HCT116 (cell line): ENCODE results near the gene TOM1L1. TPM values are rescaled to one million over a fixed set of nuclear protein-coding genes. Genes with fewer than 3 reads are reported as not detected.

Source experiments
- ATAC-seq: fragments of 200-7000 bp; cut with Tn5 transposase; 2 replicates; pipeline ENCODE4 v1.9.1; 2020; ENCODE audit warnings: mild to moderate bottlenecking, moderate library complexity
- BruUV-seq: library from RNA; stranded (reverse); fragments of 400-500 nt; replicated peaks from 2 replicates; lab custom pipeline; 2021; lab: Mats Ljungman, UMichigan
- CTCF ChIA-PET: fragments of 300-600 bp; sonication (Branson Sonifier 250); formaldehyde crosslinking; loops from one replicate; lab custom pipeline; 2021; ENCODE audit warnings: antibody characterized with exemption; lab: Charles Lee
- POLR2A ChIA-PET: fragments of 300-600, 350-600 bp; sonication (Branson Sonifier 250); formaldehyde crosslinking; loops from one replicate; lab custom pipeline; 2021; ENCODE audit warnings: antibody characterized with exemption; lab: Charles Lee
- RAD21 ChIA-PET, 2 experiments: fragments of 300-600 bp; sonication (Branson Sonifier 250); formaldehyde crosslinking; loops; one replicate each; lab custom pipeline; 2023; ENCODE audit warnings: low total read pairs in 2 of 2; ENCODE audit not compliant: uncharacterized antibody in 2 of 2, unreplicated experiment in 2 of 2, low non-redundant PET in 1 of 2; lab: Charles Lee
- DNase-seq: peaks from one replicate; pipeline ENCODE4 v3.0.0-alpha.2; 2010; ENCODE audit warnings: low read depth, low spot score
- H2AFZ ChIP-seq: fragments of 200-600 bp; shearing (Covaris generic), sonication (generic); 2 replicates; pipeline ENCODE4 v1.6.1; 2017; ENCODE audit warnings: low read depth, mixed run types, mixed read lengths, antibody characterized with exemption, low read length; ENCODE audit not compliant: poor library complexity, severe bottlenecking
- H3K27ac ChIP-seq: 2 replicates; pipeline ENCODE4 v1.5.1; 2012; ENCODE audit warnings: low read depth, low read length
- H3K27me3 ChIP-seq: fragments of 200-600 bp; sonication (generic); 2 replicates; pipeline ENCODE4 v1.6.1; 2016; ENCODE audit warnings: mixed run types, low read length, mixed read lengths; ENCODE audit not compliant: insufficient read depth
- H3K36me3 ChIP-seq, 2 experiments: fragments of 200-500 bp in 1 of 2; fragments of 200-600 bp in 1 of 2; sonication (Bioruptor generic) in 1 of 2; sonication (generic) in 1 of 2; 2 replicates each; pipeline versions ENCODE4 v1.5.1 to v1.6.1; 2014 to 2016; ENCODE audit warnings: low read length in 2 of 2, inconsistent platforms in 1 of 2, mixed read lengths in 1 of 2, mixed run types in 1 of 2; ENCODE audit not compliant: insufficient read depth in 2 of 2, control insufficient read depth in 1 of 2
- H3K4me1 ChIP-seq, 2 experiments: fragments of 200-600 bp in 1 of 2; sonication (generic) in 1 of 2; 2 replicates each; pipeline versions ENCODE4 v1.5.1 to v1.6.1; 2012 to 2017; ENCODE audit warnings: low read length in 2 of 2, inconsistent platforms in 1 of 2, mild to moderate bottlenecking in 1 of 2, mixed read lengths in 1 of 2, mixed run types in 1 of 2, moderate library complexity in 1 of 2; ENCODE audit not compliant: insufficient read depth in 2 of 2, control insufficient read depth in 1 of 2
- H3K4me2 ChIP-seq: fragments of 200-600 bp; sonication (generic); 2 replicates; pipeline ENCODE4 v1.6.1; 2017; ENCODE audit warnings: mixed run types, low read length, mixed read lengths
- H3K4me3 ChIP-seq, 2 experiments: fragments of 200-600 bp in 1 of 2; sonication (generic) in 1 of 2; replicated peaks in 1 of 2; 2 replicates each; pipeline ENCODE4 v1.5.1; 2011 to 2016; ENCODE audit warnings: low read length in 2 of 2, control low read depth in 1 of 2, low read depth in 1 of 2, mild to moderate bottlenecking in 1 of 2, mixed read lengths in 1 of 2, mixed run types in 1 of 2
- H3K79me2 ChIP-seq: fragments of 200-600 bp; sonication (generic); 2 replicates; pipeline ENCODE4 v1.6.1; 2017; ENCODE audit warnings: mild to moderate bottlenecking, mixed run types, low read length, moderate library complexity, mixed read lengths; ENCODE audit not compliant: insufficient read depth
- H3K9ac ChIP-seq: fragments of 200-600 bp; sonication (generic); 2 replicates; pipeline ENCODE4 v1.6.1; 2016; ENCODE audit warnings: low read length, mixed read lengths
- H3K9me2 ChIP-seq: fragments of 200-600 bp; sonication (generic), shearing (Covaris generic); 2 replicates; pipeline ENCODE4 v1.6.1; 2017; ENCODE audit warnings: mixed run types, mild to moderate bottlenecking, moderate library complexity; ENCODE audit not compliant: insufficient read depth
- H3K9me3 ChIP-seq, 2 experiments: fragments of 200-500 bp in 1 of 2; fragments of 200-600 bp in 1 of 2; sonication (Bioruptor generic) in 1 of 2; sonication (generic) in 1 of 2; 2 replicates each; pipeline ENCODE4 v1.6.1; 2014 to 2017; ENCODE audit warnings: low read length in 2 of 2, mixed read lengths in 2 of 2, inconsistent platforms in 1 of 2, low read depth in 1 of 2, mild to moderate bottlenecking in 1 of 2, mixed run types in 1 of 2, moderate library complexity in 1 of 2; ENCODE audit not compliant: control insufficient read depth in 1 of 2, insufficient read depth in 1 of 2
- H4K20me1 ChIP-seq: fragments of 200-600 bp; sonication (generic), shearing (Covaris generic); 2 replicates; pipeline ENCODE4 v1.6.1; 2017; ENCODE audit warnings: mixed run types, mild to moderate bottlenecking, moderate library complexity; ENCODE audit not compliant: insufficient read depth
- ATF3 ChIP-seq: IDR thresholded peaks from 2 replicates; pipeline ENCODE4 v1.6.1; 2012
- CBX3 ChIP-seq: IDR thresholded peaks from 2 replicates; pipeline ENCODE4 v1.6.1; 2012; ENCODE audit warnings: low read depth
- CTCF ChIP-seq, 3 experiments: fragments of 200-600 bp in 1 of 3; sonication (generic) in 1 of 3; IDR thresholded peaks in 2 of 3; conservative IDR thresholded peaks in 1 of 3; 2 replicates each; pipeline ENCODE4 v1.5.1; 2012 to 2017; ENCODE audit warnings: low read depth in 2 of 3, low read length in 2 of 3, antibody characterized with exemption in 1 of 3, borderline replicate concordance in 1 of 3, control low read depth in 1 of 3, mild to moderate bottlenecking in 1 of 3, mixed read lengths in 1 of 3, mixed run types in 1 of 3, moderate library complexity in 1 of 3; ENCODE audit not compliant: insufficient read depth in 1 of 3
- ELF1 ChIP-seq: IDR thresholded peaks from 2 replicates; pipeline ENCODE4 v1.6.1; 2012; ENCODE audit warnings: low read depth, borderline replicate concordance
- EZH2 ChIP-seq: fragments of 200-600 bp; sonication (generic); IDR thresholded peaks from 2 replicates; pipeline ENCODE4 v1.6.1; 2017; ENCODE audit warnings: antibody characterized with exemption, mixed run types
- EZH2phosphoT487 ChIP-seq: fragments of 200-600 bp; IDR thresholded peaks from 2 replicates; pipeline ENCODE4 v1.6.1; 2018; ENCODE audit warnings: antibody characterized with exemption, borderline replicate concordance
- FOSL1 ChIP-seq: IDR thresholded peaks from 2 replicates; pipeline ENCODE4 v1.6.1; 2012; ENCODE audit warnings: low read depth
- MAX ChIP-seq: IDR thresholded peaks from 2 replicates; pipeline ENCODE4 v1.6.1; 2012
- POLR2A ChIP-seq: IDR thresholded peaks from 2 replicates; pipeline ENCODE4 v1.7.0; 2011; ENCODE audit warnings: borderline replicate concordance; ENCODE audit not compliant: insufficient read depth, insufficient read length; ENCODE audit errors: extremely low read depth
- POLR2AphosphoS5 ChIP-seq: IDR thresholded peaks from 2 replicates; pipeline ENCODE4 v1.6.1; 2011; ENCODE audit warnings: mild to moderate bottlenecking, low read depth, low read length, moderate library complexity
- REST ChIP-seq: IDR thresholded peaks from 2 replicates; pipeline ENCODE4 v1.6.1; 2012; ENCODE audit warnings: low read depth
- SIN3A ChIP-seq: IDR thresholded peaks from 2 replicates; pipeline ENCODE4 v1.6.1; 2012; ENCODE audit warnings: low read depth
- SP1 ChIP-seq: IDR thresholded peaks from 2 replicates; pipeline ENCODE4 v1.6.1; 2012; ENCODE audit warnings: low read depth
- SRF ChIP-seq: IDR thresholded peaks from 2 replicates; pipeline ENCODE4 v1.6.1; 2012; ENCODE audit warnings: low read depth
- TCF7L2 ChIP-seq: IDR thresholded peaks from 2 replicates; pipeline ENCODE4 v1.7.0; 2011; ENCODE audit warnings: borderline replicate concordance, inconsistent platforms; ENCODE audit not compliant: insufficient read depth, insufficient read length; ENCODE audit errors: extremely low read depth
- YY1 ChIP-seq: IDR thresholded peaks from 2 replicates; pipeline ENCODE4 v1.6.1; 2011; ENCODE audit warnings: low read length, low read depth, moderate library complexity, mild to moderate bottlenecking; ENCODE audit not compliant: insufficient replicate concordance; ENCODE audit errors: extremely low read depth
- ZNF274 ChIP-seq: fragments of 200-500 bp; sonication (Bioruptor generic); IDR thresholded peaks from 2 replicates; pipeline ENCODE4 v1.6.1; 2014; ENCODE audit warnings: mild to moderate bottlenecking, low read depth, low read length, inconsistent platforms
- intact Hi-C: fragments of 100-400 bp; cut with micrococcal nuclease; formaldehyde crosslinking; loops from 2 replicates; pipeline ENCODE4 v1.10.0; 2022
- total RNA-seq: library from RNA; stranded (reverse); gene quantifications from one replicate; pipeline ENCODE4 v1.2.1, GENCODE V29; 2021; ENCODE audit not compliant: unreplicated experiment

TOM1L1 gene
- total RNA-seq, 1 experiment from 2014 or later, result 70.8 TPM

GRCh38 chr17:54951286-54951685 lies 50.6 kb downstream of the TOM1L1 start:
- Histone ChIP-seq H3K4me3 (no peak overlapping the region), H2AFZ (no peak overlapping the region), H3K79me2 (no peaks in the 10 kb centered on the region), H3K4me2 (no peak overlapping the region), H3K36me3 (peaks cover 22 to 30% of the 10 kb centered on the region in 2 experiments), H3K27me3 (no peaks in the 10 kb centered on the region), H3K4me1 (peaks cover 9 to 17% of the 10 kb centered on the region in 2 experiments), H3K9me2 (no peaks in the 10 kb centered on the region), H3K9me3 (no peaks in the 10 kb centered on the region), H3K9ac (no peak overlapping the region), H4K20me1 (no peaks in the 10 kb centered on the region), H3K27ac (no peak overlapping the region)
- no TSS peak for BruUV-seq
- ChIA-PET POLR2A (no interaction called here), CTCF (no interaction called here), RAD21 (no interaction called here)
- TF ChIP-seq MAX, result no peak
- no peak for TF ChIP-seq CBX3
- TF ChIP-seq ATF3, result no peak
- no peak for TF ChIP-seq TCF7L2
- no peak for TF ChIP-seq EZH2phosphoT487
- TF ChIP-seq YY1, result no peak
- no peak for TF ChIP-seq EZH2
- TF ChIP-seq SRF, result no peak
- no peak for TF ChIP-seq CTCF (IDR thresholded peaks at IDR 0.05 in 2 of 3, conservative IDR thresholded peaks at IDR 0.05 in 1 of 3; ENCODE audit: borderline replicate concordance in 1 of 3, insufficient read depth in 1 of 3, low read depth in 2 of 3, low read length in 2 of 3)
- TF ChIP-seq SIN3A, result no peak
- no peak for TF ChIP-seq FOSL1
- no peak for TF ChIP-seq ZNF274
- TF ChIP-seq POLR2A, result no peak
- TF ChIP-seq SP1, result no peak
- TF ChIP-seq ELF1, result no peak
- TF ChIP-seq POLR2AphosphoS5, result no peak
- TF ChIP-seq REST, result no peak
- ATAC-seq (no peak), DNase-seq (no peak)
- intact Hi-C loops, result no loop called here
